NCI-H2196 (cell line): ENCODE data around the gene LRG1.
"Not testable (repeated sequence)": the region's sequence is repeated elsewhere in the genome, so short reads cannot be mapped to it uniquely, and the experiment has no call there.

ENCODE experiments used
- DNase-seq: peaks from one replicate; lab custom pipeline; 2025; ENCODE audit not compliant: unreplicated experiment; lab: John Stamatoyannopoulos, UW

Gene LRG1

DNA sequence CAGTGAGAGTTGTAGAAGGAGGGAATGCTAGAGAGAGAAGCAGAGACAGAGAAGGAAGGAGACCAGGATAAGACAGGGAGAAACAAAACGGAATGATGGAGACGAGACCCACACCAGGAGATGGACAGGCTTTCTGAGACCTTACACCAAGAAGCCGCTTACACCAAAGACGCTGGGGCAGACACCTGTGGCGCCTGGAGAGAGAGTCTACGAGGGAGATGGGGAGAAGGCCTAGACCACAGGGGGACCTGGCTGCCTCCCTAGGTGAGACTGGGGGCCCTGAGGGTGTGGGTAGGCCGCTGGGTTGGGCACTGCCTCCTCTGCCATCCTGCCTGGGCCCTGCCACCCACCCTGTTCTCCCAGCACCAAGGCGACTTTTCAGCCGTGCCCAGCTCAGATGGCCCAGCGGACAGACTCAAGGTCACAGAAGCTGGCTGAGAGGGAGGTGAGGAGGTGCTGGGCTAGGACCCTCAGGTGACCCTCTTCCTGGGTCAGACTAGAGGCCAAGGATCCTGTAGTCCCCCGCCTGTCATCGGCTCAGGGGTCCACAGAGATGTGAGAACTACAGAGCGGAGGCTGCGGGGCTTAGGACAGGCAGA, 9.8 kb downstream of the LRG1 start:
- no peak for DNase-seq

- no peak for DNase-seq
Measured at GRCh38 chr19:4528843-4529242, 11.0 kb downstream of the LRG1 start.

GRCh38 chr19:4527377-4527776, 12.5 kb downstream of the LRG1 start:
- not testable (repeated sequence) for DNase-seq

DNA sequence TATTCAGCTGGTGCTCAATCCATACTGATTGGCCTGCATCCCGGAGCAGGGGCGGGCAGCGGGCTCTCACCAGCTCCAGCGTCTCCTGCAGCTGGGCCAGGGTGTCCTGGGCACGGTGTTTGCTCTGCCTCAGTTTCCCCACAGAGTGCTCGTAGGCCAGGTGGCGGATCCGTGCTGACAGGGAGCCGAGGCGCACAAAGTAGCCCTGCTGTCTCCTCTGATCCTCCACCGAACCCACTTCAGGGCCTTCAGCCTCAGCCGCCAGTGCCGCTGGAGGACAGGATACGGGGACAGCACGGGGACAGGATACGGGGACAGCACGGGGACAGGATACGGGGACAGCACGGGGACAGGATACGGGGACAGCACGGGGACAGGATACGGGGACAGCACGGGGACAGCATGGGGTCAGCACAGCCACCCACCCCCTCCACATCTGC, 14.3 kb downstream of the LRG1 start:
- DNase-seq = no peak

GRCh38 chr19:4524808-4525562, 14.9 kb downstream of the LRG1 start:
- DNase-seq = peak; percentile 38

- DNase-seq = peak; percentile 64
Measured at GRCh38 chr19:4523306-4524110, 16.3 kb downstream of the LRG1 start.

GRCh38 chr19:4522291-4523002, 17.4 kb downstream of the LRG1 start:
- DNase-seq = no peak

GRCh38 chr19:4521888-4522242, 18.0 kb downstream of the LRG1 start:
- DNase-seq = no peak

GRCh38 chr19:4521170-4521887, 18.5 kb downstream of the LRG1 start:
- DNase-seq = no peak

- DNase-seq = no peak
Measured at GRCh38 chr19:4519521-4520277, 20.1 kb downstream of the LRG1 start.

DNA sequence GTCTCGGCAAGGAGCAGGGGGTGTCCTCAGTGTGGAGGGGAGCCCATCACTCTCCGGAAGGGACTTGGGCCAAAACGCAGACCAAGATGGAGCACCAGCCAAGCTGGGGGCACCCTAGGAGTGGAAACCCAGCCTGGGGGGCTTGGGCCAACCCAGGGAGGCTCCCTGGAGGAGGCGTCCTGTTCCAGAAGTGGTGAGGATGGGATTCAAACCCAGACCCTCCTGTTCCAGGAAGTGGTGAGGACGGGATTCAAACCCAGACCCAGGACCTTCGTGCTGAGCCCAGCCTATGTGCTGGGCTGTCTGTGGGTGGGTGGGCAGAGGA, 20.7 kb downstream of the LRG1 start:
- no peak for DNase-seq

GRCh38 chr19:4518345-4519171, 21.3 kb downstream of the LRG1 start, which contains the start of gene PLIN4:
PLIN4 (minus strand) TSS chr19:4518486; CDS start chr19:4518272, 214 bp downstream.
- DNase-seq = no peak

DNA sequence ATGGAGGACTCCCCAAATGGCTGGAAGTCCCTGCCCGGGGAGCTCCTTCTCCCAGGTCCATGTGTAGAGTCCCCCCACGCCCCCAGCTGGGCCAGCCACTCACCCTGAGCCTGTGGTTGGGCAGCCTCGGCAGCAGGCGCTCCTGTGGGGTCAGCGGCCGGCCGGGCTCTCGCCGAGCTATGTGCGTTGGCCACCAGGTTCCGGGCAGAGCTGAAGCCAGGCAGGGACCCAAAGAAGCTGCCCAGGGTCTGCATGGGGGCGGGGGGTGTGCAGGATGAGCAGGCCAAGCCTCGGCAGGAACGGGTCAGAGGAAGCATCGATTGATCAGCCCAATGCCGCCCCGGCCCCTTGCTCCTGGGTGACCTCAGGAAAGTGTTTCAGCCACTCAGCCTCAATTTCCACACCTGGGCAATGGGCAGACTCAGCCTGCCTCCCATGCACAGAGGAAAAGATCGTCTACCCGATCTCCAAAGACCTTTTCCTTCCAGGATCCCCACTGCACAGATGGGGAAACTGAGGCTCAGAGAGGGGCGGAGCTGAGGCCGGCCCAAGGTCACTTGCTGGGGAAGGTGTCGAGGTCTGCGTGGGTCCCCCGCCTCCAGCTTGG, 22.3 kb downstream of the LRG1 start:
- DNase-seq = no peak

DNA sequence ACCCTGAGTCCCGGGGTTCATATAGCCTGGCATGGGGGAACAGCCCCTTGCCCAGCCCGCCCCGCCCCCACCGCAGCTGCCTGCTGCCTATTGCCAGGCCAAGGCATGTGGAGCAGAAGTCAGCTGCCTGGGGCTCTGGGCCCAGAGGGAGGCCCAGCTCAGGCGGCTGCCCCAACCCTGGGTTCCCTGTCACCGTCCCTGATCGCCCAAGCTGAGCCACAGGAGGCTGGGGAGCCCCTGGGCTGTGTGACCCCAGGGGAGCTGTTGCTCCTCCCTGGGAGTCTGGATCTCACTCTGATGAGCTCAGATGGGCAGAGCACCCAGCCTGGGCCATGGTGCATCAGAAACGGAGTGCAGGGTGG, 22.9 kb downstream of the LRG1 start:
- no peak for DNase-seq

DNA sequence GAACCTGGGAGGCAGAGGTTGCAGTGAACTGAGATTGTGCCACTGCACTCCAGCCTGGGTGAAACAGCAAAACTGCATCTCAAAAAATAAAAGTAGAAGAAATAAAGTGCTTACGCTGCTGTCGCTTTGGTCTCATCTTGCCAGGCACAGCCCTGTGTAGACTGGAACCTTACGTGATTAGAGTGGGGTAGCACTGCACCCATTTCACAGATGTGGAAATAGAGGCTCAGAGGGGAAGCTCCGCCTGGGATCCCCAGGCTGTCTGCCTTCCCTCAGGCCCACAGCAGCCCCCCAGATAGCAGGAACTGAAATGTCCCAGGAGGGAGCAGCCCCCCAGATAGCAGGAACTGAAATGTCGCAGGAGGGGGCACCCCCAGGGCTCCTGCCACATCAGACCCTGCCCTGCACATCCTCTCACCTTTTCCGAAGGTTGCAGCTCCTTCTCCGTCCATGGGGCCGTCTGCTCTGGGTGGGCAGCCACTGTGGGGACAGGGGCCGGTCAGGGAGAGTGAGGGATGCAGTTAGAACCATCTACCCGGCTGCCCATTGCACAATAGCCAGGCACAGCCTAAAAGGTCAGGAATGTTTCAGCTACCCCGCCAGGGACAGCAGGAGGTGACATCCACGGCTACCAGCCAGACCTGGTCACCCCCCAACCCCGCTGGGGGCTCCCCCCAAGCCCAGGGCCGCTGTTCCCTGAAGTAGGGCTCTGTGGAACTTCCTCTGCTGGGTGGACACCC, 23.5 kb downstream of the LRG1 start:
- DNase-seq = no peak

GRCh38 chr19:4515732-4516131, 24.1 kb downstream of the LRG1 start:
- no peak for DNase-seq

GRCh38 chr19:4513248-4513647, 26.6 kb downstream of the LRG1 start:
- DNase-seq = no peak

DNA sequence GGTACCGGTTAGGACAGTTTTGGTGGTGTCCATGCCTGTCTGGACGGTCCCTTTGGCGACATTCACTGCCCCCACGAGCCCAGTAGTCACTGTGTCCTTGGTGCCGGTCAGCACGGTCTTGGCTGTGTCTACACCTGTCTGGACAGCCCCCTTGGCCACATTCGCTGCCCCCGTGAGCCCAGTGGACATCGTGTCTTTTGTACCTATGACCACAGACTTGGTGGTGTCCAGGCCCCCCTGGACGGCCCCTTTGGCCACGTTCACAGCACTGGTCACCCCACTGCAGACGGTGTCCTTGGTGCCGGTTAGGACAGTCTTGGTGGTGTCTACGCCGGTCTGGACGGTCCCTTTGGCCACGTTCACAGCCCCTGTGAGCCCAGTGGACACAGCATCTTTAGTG, 27.8 kb downstream of the LRG1 start:
- no peak for DNase-seq
